ENCODE data around the gene GLT1D1.

Gene GLT1D1

GRCh38 chr12:128968668-128969067 lies 115.4 kb downstream of the GLT1D1 start:
- DNase-seq (ENCODE audit: low read depth): no peak
- no peak for TF ChIP-seq CTCF (IDR thresholded peaks at IDR 0.05; ENCODE audit: low read length, missing control alignments)
- no peak overlapping the region for H3K4me3 ChIP-seq (replicated peaks; ENCODE audit: low read depth, low read length)

- no peak for TF ChIP-seq CTCF (IDR thresholded peaks at IDR 0.05; ENCODE audit: low read length, missing control alignments)
- DNase-seq (ENCODE audit: low read depth): no peak
- H3K4me3 ChIP-seq (replicated peaks; ENCODE audit: low read depth, low read length): no peak overlapping the region
Observed at GRCh38 chr12:128969480-128970055, 116.3 kb downstream of the GLT1D1 start.

GRCh38 chr12:128970110-128970509 lies 116.8 kb downstream of the GLT1D1 start:
- TF ChIP-seq CTCF (IDR thresholded peaks at IDR 0.05; ENCODE audit: low read length, missing control alignments): no peak
- H3K4me3 ChIP-seq (replicated peaks; ENCODE audit: low read depth, low read length): no peak overlapping the region

GRCh38 chr12:128970941-128971340 lies 117.7 kb downstream of the GLT1D1 start:
- no peak for DNase-seq (ENCODE audit: low read depth)
- no peak for TF ChIP-seq CTCF (IDR thresholded peaks at IDR 0.05; ENCODE audit: low read length, missing control alignments)

More at GRCh38 chr12:128970110-128970509, 116.8 kb downstream of the GLT1D1 start:
- DNase-seq (ENCODE audit: low read depth): no peak

GRCh38 chr12:128971802-128972201 lies 118.5 kb downstream of the GLT1D1 start:
- TF ChIP-seq CTCF (IDR thresholded peaks at IDR 0.05; ENCODE audit: low read length, missing control alignments): no peak

More at GRCh38 chr12:128970941-128971340, 117.7 kb downstream of the GLT1D1 start:
- no peak overlapping the region for H3K4me3 ChIP-seq (replicated peaks; ENCODE audit: low read depth, low read length)

GRCh38 chr12:128973883-128974681 lies 120.8 kb downstream of the GLT1D1 start:
- no peak overlapping the region for H3K4me3 ChIP-seq (replicated peaks; ENCODE audit: low read depth, low read length)
- no peak for DNase-seq (ENCODE audit: low read depth)
- no peak for TF ChIP-seq CTCF (IDR thresholded peaks at IDR 0.05; ENCODE audit: low read length, missing control alignments)

More at GRCh38 chr12:128971802-128972201, 118.5 kb downstream of the GLT1D1 start:
- no peak overlapping the region for H3K4me3 ChIP-seq (replicated peaks; ENCODE audit: low read depth, low read length)
- DNase-seq (ENCODE audit: low read depth): no peak
